ENCODE measurements around the gene SEMA5B. TPM values are rescaled to one million over a fixed set of nuclear protein-coding genes. Genes with fewer than 3 reads are reported as not detected.

Gene SEMA5B
- total and polyA plus RNA-seq, 9 of the 15 experiments (the other 6 are each of a cell fraction or from before 2014, with no cell fraction given), result not detected

DNA sequence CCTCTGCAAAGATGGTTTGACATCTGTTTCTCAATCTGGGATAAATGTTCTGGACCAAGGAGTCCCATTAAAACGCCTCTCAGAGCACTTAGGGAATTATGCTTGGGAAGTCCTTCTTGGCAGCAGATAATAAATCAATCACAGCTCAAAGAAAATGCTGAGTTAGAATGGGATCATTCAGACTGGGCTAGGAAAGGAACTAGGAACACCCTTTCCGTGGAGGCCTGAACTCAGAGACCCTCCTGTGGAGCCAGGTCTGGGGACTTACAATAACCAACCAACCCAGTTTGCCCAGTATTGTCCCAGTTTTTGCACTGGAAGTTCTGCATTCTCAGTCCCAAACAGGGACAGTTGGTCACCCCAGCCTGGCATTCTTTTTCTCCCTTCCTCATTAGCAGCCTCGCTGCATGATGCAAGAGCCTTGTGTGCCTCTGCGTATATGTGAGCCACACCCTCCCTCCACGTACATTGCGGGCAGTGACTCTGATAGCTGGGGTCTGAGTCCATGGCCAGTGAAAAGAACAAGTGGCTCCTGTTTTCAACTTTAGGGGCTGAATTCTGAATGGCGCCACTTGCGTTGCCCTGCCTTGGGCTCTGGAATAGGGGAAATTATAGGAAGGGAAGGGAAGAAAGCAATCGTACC lies 88.7 kb downstream of the SEMA5B start (continued):
- TF ChIP-seq FOXP1 (CRISPR knock-in tag; IDR thresholded peaks at IDR 0.05), result no peak
- TF ChIP-seq CEBPG (CRISPR knock-in tag; IDR thresholded peaks at IDR 0.05), result peak; percentile 93
- peak; percentile 73 to 90 for TF ChIP-seq CEBPG (tag; conservative IDR thresholded peaks at IDR 0.05 in 1 of 2, IDR thresholded peaks at IDR 0.05 in 1 of 2)
- no peak for TF ChIP-seq GATAD2A (IDR thresholded peaks at IDR 0.05)
- no peak for TF ChIP-seq CSDE1 (IDR thresholded peaks at IDR 0.05)
- 0 out of 2 replicates have a peak, but pooled peaks have one; percentile 38 for TF ChIP-seq JUN (IDR thresholded peaks at IDR 0.05; ENCODE audit: borderline replicate concordance, low read depth, low read length)
- no peak for TF ChIP-seq JUN (CRISPR knock-in tag; IDR thresholded peaks at IDR 0.05; ENCODE audit: borderline replicate concordance)
- no peak for TF ChIP-seq GABPB2 (CRISPR knock-in tag; conservative IDR thresholded peaks at IDR 0.05)
- no peak for TF ChIP-seq ZNF668 (CRISPR knock-in tag; IDR thresholded peaks at IDR 0.05)
- TF ChIP-seq, protein P1, sequence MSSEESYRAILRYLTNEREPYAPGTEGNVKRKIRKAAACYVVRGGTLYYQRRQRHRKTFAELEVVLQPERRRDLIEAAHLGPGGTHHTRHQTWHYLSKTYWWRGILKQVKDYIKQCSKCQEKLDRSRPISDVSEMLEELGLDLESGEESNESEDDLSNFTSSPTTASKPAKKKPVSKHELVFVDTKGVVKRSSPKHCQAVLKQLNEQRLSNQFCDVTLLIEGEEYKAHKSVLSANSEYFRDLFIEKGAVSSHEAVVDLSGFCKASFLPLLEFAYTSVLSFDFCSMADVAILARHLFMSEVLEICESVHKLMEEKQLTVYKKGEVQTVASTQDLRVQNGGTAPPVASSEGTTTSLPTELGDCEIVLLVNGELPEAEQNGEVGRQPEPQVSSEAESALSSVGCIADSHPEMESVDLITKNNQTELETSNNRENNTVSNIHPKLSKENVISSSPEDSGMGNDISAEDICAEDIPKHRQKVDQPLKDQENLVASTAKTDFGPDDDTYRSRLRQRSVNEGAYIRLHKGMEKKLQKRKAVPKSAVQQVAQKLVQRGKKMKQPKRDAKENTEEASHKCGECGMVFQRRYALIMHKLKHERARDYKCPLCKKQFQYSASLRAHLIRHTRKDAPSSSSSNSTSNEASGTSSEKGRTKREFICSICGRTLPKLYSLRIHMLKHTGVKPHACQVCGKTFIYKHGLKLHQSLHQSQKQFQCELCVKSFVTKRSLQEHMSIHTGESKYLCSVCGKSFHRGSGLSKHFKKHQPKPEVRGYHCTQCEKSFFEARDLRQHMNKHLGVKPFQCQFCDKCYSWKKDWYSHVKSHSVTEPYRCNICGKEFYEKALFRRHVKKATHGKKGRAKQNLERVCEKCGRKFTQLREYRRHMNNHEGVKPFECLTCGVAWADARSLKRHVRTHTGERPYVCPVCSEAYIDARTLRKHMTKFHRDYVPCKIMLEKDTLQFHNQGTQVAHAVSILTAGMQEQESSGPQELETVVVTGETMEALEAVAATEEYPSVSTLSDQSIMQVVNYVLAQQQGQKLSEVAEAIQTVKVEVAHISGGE (CRISPR knock-in tag; IDR thresholded peaks at IDR 0.05), result no peak
- no peak for TF ChIP-seq ARNT (IDR thresholded peaks at IDR 0.05)
- no peak for TF ChIP-seq MED1 (CRISPR knock-in tag; IDR thresholded peaks at IDR 0.05; ENCODE audit: borderline replicate concordance)
- no peak for TF ChIP-seq SNRNP70 (optimal IDR thresholded peaks at IDR 0.05; ENCODE audit: low read depth, low read length)
- no peak for TF ChIP-seq ILK (tag; IDR thresholded peaks at IDR 0.05; ENCODE audit: borderline replicate concordance, low read depth)
- no peak for TF ChIP-seq RBM39 (optimal IDR thresholded peaks at IDR 0.05; ENCODE audit: low read depth, low read length)
- TF ChIP-seq SOX6 (IDR thresholded peaks at IDR 0.05), result no peak
- no peak for TF ChIP-seq RHOXF2B (CRISPR knock-in tag; conservative IDR thresholded peaks at IDR 0.05)
- no peak for TF ChIP-seq NFE2L1 (tag; IDR thresholded peaks at IDR 0.05; ENCODE audit: borderline replicate concordance, low read depth)
- TF ChIP-seq, protein P2, sequence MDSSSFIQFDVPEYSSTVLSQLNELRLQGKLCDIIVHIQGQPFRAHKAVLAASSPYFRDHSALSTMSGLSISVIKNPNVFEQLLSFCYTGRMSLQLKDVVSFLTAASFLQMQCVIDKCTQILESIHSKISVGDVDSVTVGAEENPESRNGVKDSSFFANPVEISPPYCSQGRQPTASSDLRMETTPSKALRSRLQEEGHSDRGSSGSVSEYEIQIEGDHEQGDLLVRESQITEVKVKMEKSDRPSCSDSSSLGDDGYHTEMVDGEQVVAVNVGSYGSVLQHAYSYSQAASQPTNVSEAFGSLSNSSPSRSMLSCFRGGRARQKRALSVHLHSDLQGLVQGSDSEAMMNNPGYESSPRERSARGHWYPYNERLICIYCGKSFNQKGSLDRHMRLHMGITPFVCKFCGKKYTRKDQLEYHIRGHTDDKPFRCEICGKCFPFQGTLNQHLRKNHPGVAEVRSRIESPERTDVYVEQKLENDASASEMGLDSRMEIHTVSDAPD (CRISPR knock-in tag; IDR thresholded peaks at IDR 0.05), result no peak
- TF ChIP-seq ZNF232 (CRISPR knock-in tag; IDR thresholded peaks at IDR 0.05), result no peak
- TF ChIP-seq ZNF143 (CRISPR knock-in tag; IDR thresholded peaks at IDR 0.05), result no peak
- TF ChIP-seq ZNF551 (CRISPR knock-in tag; IDR thresholded peaks at IDR 0.05), result no peak
- TF ChIP-seq EP400 (IDR thresholded peaks at IDR 0.05), result peak; percentile 66

Data from K562 (cell line).